ENCODE data around the gene JAK1. TPM values are rescaled to one million over a fixed set of nuclear protein-coding genes. Genes with fewer than 3 reads are reported as not detected.

JAK1 gene
- total and polyA plus RNA-seq, 9 of the 15 experiments (the other 6 are each of a cell fraction or from before 2014, with no cell fraction given), result 9.7 to 44.1 (median 42.5) TPM

DNA sequence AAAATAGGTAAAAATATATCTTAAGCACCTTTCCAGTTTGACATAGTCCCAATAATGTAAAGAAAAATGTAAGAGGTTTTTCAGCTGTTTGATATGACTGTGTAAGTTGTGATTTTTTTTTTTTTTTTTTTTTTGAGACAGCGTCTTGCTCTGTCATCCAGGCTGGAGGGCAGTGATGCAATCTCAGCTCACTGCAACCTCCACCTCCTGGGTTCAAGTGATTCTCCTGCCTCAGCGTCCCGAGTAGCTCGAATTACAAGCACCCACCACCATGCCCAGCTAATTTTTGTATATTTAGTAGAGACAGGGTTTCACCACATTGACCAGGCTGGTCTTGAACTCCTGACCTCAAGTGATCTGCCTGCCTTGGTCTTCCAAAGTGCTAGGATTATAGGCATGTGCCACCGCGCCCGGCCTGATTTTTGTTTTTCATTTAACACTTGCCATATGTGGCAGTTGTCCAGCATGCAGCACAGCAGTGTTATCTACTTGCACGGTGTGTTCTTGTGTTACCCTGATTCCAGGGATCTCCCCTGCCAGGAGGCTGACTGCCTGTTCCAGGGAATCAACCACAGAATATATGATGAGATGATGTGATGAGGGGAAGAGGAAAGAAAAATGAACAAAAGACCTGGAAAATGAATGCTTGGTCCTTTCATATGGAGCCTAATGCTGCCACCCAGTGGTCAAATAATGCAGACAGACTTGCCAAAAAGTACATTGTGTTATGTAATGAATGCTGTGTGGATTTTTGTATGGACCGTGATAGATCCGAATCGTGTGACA lies 142.5 kb downstream of the JAK1 start (continued):
- TF ChIP-seq TAF9B (IDR thresholded peaks at IDR 0.05; ENCODE audit: partially characterized antibody) (no peak), MYC (IDR thresholded peaks at IDR 0.05; ENCODE audit: low read depth, low read length) (peak; percentile 28; the same call in 1 of the 2 replicates), MYC (CRISPR knock-in tag; IDR thresholded peaks at IDR 0.05; ENCODE audit: borderline replicate concordance, low read depth) (no peak), SNAPC5 (CRISPR knock-in tag; IDR thresholded peaks at IDR 0.05) (no peak), RFX5 (IDR thresholded peaks at IDR 0.05; ENCODE audit: low read depth, low read length) (peak; percentile 60; the same call in 1 of the 2 replicates), ZNF140 (CRISPR knock-in tag; IDR thresholded peaks at IDR 0.05) (no peak), KAT8 (IDR thresholded peaks at IDR 0.05; ENCODE audit: low read depth) (no peak), ZNF124 (CRISPR knock-in tag; IDR thresholded peaks at IDR 0.05) (no peak), NCOR1 (IDR thresholded peaks at IDR 0.05) (0 out of 2 replicates have a peak, but pooled peaks have one; percentile 14), CEBPG (CRISPR knock-in tag; IDR thresholded peaks at IDR 0.05) (no peak), CEBPG (tag; conservative IDR thresholded peaks at IDR 0.05 in 1 of 2, IDR thresholded peaks at IDR 0.05 in 1 of 2) (peak; percentile 13 to 82; a peak in 2 of 4 replicates), XRCC5 (IDR thresholded peaks at IDR 0.05; ENCODE audit: low read depth, low read length) (peak; percentile 52; the same call in 1 of the 2 replicates), TAL1 (IDR thresholded peaks at IDR 0.05) (peak; percentile 51), CBX1 (IDR thresholded peaks at IDR 0.05; ENCODE audit: low read depth) (no peak), RERE (CRISPR knock-in tag; IDR thresholded peaks at IDR 0.05; ENCODE audit: borderline replicate concordance) (no peak), RAD21 (CRISPR knock-in tag; conservative IDR thresholded peaks at IDR 0.05 in 1 of 2, IDR thresholded peaks at IDR 0.05 in 1 of 2) (peak; percentile 93 to 97), ZNF583 (CRISPR knock-in tag; IDR thresholded peaks at IDR 0.05) (no peak), SRSF1 (IDR thresholded peaks at IDR 0.05; ENCODE audit: low read depth, low read length) (no peak), C11orf30 (IDR thresholded peaks at IDR 0.05; ENCODE audit: low read depth) (no peak), HDAC2 (IDR thresholded peaks at IDR 0.05) (no peak), YY1 (IDR thresholded peaks at IDR 0.05; ENCODE audit: borderline replicate concordance in 1 of 3, control insufficient read depth in 1 of 3, extremely low read depth in 1 of 3, insufficient read depth in 3 of 3, insufficient read length in 1 of 3, insufficient replicate concordance in 2 of 3, low read depth in 1 of 3, low read length in 2 of 3) (no peak)

All from K562 (cell line).